ENCODE measurements around the gene ATP11A. TPM values are rescaled to one million over a fixed set of nuclear protein-coding genes. Genes with fewer than 3 reads are reported as not detected.
A peak's percentile ranks its signal among the peaks of the same experiment; 100 is the strongest.
"Not testable (repeated sequence)": the region's sequence is repeated elsewhere in the genome, so short reads cannot be mapped to it uniquely, and the experiment has no call there.

Gene ATP11A
- total RNA-seq, 1 donor from 2014 or later = 37.0 TPM

DNA sequence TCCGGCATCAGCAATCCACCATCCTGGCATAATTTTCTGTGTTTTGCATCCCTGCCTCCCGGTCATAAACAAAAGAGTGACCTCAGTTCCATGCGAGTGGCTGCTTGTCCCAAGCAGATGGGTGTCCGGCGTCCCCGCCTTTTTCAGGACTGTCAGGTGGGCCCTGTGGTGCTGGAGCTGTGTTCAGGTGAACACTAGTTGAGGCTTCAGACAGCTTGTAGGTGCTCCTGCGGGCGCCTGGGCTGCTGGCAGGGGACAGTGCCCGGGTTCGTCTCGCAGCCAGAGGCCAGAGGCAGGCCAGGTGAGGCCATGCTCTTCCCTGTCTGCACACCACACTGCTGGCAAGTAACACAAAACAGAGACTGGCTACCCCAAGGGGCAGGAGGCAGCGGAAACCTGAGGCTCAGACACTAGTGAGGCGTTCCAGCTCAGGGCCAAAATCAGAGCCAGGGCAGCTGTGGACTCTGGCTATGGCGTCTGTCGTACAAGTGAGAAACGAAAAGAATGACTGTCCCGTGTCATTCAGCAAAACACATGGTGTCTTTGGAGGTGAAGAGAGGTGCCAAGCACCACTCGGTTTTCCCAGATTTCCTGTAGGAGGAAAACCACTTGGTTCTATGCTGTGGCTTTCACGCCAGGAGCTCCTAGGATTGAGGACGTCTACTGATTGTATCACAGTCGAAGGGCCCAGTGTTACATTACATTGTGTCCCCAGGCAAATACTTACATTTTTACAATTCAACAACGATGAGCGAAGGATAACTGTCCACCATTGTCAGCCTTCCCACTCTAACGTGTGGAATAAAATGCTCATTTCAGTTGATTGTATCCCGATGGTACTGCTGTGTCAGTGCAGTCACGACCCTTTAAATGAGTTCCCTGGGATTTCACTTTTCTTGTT lies 104.0 kb downstream of the ATP11A start:
- no peak for DNase-seq (ENCODE audit: low spot score)

DNA sequence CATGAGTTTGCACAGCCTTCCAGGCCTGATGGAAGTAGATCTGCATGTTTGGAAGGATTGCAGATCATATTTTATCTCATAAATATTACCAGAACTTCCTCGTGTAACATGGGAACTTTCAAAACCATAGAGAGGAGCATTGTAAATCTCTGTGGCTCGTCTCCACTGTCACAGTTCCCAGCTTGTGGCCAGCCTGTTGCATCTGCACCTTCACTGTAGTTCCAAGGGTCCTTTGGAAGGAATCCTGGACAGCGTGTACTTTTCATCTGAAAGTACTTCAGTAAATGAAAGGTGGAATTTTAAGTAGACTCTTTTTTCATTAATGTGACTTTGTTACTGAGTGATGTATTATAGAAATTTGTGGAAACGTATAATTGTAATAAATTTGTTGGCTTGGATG lies 105.4 kb downstream of the ATP11A start:
- DNase-seq (ENCODE audit: low spot score) = no peak

DNA sequence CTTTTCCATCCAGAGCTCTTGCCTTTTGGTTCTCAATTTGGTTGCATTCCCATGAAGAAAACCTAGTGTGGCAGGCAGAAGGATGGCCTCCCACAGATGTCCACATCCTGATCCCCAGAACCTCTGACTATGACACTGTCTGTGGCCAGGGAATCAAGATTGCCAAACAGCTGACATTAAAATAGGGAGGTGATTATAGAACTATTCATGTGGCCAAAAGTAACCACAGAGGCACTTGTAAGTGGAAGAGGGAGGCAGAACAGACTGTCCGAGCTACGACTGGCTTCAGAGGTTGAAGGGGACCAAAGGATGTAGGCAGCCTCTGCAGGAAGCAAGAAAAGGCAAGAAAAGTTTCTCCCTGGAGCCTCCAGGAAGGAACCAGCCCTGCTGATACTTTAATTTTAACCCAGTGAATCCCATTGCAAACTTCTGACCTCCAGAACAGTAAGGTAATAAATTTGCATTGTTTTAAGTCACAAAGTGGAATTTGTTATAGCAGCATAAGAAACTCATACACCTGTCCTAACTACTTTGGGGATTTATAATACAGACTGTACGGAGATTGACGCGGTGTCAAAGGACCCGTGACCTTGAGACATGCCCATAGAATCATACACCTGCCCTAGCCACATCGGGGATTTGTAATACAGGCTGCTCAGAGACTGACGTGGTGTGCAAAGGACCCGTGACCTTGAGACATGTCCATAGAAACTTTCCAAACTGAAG lies 106.5 kb downstream of the ATP11A start:
- DNase-seq (ENCODE audit: low spot score) = no peak

- no peak for DNase-seq (ENCODE audit: low spot score)
Measured at GRCh38 chr13:112799394-112799793, 109.6 kb downstream of the ATP11A start.

- no peak for DNase-seq (ENCODE audit: low spot score)
Measured at GRCh38 chr13:112800057-112800456, 110.2 kb downstream of the ATP11A start.

DNA sequence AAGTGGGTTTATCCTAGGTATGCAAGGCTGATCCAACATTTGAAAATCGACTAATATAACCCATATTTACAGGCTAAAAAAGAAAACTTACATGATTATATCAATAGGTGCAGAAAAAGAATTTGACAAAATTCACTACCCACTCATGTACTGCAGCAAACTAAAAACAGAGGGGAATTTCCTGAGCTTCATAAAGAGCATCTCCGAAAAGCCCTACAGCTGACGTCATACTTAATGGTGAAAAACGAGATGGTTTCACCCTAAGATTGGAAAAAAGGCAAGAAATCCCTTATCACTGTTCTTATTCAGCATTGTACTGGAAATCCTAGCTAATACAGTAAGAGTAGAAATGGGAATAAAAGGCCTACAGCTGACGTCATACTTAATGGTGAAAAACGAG lies 111.0 kb downstream of the ATP11A start:
- not testable (repeated sequence) for DNase-seq (ENCODE audit: low spot score)

DNA sequence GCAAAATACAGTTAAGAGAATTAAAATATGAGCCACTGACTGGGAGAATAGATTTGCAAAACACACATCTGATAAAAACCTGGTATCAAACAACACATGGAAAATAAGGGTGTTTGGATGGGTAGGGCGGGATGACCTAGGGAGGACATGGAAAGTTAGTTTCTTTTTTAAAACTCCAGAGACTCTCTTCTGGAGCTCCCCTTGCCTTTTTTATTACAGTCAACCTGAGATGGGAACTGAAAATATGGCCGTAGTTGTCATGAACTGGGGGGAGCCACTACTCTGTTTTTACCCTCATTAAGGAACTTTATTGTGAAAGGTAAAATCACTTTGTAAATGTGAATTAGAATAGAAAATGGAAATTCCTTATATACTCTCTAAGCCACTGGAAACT lies 113.0 kb downstream of the ATP11A start:
- DNase-seq (ENCODE audit: low spot score) = no peak

GRCh38 chr13:112803422-112803821 lies 113.6 kb downstream of the ATP11A start:
- DNase-seq (ENCODE audit: low spot score) = no peak

DNA sequence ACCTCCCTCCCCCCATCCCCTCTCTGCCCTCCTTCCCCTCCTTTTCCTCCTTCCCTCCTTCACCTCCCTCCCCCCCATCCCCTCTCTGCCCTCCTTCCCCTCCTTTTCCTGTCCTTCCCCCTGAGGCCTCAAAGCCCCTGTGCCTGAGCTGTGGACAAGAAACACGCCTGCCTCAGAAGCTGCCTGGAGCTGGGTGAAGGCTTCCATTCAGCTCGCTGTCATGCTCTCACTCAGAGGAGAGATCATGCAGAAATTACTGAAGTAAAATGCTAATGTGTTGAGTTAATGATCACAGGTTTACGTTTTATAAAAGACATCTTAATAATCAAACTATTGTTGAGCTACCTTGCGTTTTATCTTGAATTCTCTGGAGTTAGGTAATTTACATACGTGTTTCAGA lies 114.5 kb downstream of the ATP11A start:
- DNase-seq (ENCODE audit: low spot score) = no peak

DNA sequence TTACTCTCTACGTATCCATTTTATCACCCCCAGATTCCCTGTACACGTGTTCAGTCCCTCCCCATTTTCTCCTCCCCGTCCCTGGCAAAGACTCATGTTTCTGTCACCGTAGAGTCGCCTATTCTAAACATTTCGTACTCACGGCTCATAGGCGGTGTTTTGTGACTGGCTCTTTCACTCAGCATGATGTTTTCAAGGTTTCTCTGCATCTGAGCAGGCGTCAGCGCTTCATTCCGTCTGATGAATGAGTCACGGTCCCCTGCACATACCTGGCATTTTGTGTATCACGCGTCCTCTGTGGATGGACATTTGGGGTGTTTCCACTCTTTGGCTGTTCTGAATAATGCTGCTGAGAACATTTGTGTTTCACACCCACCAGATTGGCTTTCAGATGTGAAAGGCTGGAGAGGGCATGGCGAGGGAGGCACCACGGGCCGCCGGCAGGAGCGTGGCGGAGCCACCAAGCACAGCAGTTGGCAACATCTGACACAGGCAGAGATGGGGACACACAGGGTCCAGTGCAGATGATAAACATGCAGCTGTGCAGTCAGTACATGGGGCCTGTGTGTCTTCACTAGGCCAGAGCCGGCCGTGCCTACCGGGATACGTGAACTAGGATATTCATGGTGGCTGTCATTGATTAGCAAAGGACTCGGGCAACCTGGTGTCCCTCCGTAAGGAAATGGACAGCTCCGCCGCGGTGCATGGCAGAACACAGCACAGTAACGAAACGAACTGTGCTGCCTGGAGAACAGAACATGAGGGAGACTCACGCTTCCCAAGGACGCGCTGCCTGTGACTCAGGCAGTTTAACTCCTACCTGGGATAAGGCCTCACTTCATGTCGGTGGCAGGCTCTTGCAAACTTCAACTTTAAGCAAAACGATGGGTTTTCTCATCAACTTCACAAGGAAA lies 117.2 kb downstream of the ATP11A start:
- DNase-seq (ENCODE audit: low spot score) = no peak

DNA sequence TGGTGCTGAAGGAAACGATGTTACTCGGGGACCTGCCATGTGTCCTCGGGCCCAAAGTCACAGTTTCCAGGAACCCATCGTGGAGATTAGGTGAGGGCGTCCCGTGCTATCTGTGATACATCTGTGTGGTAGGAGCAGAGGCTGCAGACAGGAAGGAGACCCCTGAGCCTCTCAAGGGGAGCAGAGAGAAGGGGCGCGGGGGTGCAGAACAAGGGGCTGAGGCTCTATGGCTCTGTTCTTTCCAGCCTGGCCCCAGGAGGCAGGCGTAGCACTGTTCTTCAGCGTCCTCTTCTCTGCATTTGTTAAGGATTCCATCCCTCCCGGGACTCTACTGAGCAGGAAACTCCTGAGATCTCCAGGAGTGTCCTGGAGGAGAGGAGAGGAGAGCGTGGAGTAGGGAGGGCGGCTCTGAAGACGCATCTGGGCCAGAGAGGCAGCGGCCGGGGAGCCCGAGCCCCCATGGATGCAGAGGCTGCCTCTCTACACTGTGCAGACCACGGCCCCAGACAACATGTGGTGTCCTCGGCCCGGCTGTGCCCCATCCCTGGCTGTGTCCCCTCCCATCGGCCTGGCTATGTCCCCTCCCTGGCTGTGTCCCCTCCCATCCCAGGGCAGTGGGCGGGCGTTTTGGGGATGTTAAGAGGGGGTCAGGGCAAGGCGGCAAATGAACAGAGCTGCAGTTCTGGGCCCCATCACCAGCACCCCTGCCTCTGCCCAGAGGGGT lies 118.0 kb downstream of the ATP11A start:
- no peak for DNase-seq (ENCODE audit: low spot score)

DNA sequence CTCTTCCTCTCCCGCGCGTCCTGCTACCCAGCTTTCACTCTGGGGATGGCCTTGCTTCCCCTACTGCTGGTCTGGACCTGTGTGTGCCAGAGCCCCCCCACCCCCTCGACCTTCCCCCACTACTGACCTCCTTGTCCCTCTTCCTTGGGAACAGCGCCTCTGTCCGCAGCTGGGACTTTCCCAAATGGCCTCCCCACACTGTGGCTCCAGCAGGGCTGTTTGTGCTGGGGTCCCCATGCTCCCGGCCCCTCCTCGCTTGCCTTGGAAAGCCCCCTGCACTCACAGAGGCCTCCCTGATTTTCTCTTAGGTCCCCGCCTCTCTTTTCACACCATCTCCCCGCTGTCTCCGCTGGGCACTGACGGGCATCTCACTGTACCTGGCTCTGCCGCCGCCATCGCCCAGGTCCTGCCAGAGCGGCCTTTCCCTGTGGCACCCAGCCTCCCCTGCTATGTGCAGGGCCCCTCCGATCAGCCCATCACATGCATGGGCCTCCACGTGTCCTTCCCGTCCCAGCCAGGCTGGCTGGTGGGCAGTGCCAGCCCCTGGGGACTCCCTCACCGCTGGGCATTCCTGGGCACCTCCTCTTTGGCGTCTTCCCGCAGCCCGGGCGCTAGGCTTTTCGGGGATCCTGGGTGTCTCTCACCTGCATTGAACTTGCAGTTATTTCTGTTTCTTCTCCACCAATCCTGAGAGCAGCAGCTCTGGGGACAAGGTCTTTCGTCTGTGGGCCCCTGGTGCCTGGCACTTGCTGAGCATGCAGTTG lies 118.7 kb downstream of the ATP11A start:
- no peak for DNase-seq (ENCODE audit: low spot score)

DNA sequence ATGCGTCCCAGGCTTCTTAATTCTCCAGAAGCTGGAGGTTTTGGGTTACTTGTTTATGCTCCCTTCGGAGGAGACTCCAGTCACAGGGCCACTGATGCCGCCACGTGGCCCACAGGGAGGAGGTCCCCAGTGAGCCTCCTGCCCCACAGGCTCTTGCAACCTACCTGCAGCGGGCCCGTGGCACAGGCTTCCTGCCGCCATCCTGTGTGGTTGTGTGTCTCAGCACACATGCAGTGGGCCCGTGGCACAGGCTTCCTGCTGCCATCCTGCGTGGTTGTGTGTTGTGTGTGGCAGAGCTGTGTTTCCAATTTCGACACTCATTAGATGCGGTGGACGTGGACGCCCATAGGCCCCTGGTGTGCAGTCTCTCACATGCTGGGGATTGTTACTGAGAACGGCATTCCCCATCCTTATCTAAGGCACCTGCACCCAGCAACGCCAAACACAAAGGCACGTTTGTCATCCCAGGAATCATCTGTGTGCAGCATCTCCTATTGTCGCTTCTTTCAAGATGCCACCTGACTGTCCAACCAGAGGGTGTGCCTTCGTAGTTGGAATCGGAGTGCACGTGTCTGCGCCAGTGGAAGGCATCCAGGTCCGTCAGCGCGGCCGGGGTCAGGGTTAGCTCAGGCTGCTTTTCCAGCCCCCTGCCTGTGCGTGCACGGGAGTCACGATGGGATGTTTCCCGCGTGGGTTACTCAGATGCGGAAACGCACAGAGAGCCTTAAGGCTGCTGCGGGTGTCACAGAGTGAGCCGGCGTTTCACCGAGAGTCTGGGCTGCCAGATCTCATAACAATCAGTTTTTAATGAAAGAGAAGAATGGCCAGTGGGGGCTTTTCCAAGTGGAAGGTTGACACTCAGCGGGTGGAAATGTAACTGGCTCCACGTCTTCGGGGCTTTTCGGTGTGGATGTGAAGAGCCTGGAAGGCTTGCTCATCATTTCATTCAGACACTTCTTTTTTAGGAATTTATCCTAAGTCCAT lies 119.8 kb downstream of the ATP11A start:
- DNase-seq (ENCODE audit: low spot score) = no peak

GRCh38 chr13:112810608-112811007 lies 120.8 kb downstream of the ATP11A start:
- no peak for DNase-seq (ENCODE audit: low spot score)

DNA sequence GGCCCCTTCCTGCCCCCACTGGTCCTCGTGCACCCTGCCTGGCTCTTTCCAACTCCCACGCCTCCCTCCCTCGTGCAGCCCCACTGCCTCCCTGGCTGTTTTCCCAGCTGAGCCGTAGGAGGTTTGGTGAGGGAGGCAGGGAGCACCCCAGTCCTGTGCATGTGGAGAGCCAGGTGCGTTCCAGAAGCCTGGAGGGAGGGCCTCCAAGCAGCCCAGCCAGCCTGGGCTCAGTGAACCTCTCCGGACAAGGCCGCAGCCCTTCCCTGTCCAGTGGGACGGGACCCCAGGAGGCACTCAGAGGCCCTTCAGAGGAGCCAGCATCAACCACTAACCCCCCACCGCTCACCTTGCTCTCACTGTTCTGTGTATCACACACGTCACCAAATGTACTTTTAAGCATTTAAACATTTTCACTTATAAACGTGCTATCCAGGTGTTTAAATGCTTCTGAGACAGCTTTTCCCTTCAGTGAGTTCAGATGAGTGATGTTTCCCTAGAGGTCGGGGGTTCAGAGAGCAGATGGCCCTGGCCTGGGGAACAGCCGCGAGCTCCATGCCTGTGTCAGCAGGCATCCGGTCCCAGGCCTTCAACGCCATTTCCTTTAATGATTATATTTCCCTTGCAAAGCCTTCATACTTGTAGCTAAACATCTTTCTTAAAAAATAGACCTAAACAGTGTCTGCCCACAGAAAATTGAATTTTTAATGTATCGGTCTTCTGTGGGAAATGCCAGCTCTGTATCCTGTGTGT lies 122.6 kb downstream of the ATP11A start:
- DNase-seq (ENCODE audit: low spot score) = no peak

- no peak for DNase-seq (ENCODE audit: low spot score)
Measured at GRCh38 chr13:112813552-112813951, 123.7 kb downstream of the ATP11A start.

DNA sequence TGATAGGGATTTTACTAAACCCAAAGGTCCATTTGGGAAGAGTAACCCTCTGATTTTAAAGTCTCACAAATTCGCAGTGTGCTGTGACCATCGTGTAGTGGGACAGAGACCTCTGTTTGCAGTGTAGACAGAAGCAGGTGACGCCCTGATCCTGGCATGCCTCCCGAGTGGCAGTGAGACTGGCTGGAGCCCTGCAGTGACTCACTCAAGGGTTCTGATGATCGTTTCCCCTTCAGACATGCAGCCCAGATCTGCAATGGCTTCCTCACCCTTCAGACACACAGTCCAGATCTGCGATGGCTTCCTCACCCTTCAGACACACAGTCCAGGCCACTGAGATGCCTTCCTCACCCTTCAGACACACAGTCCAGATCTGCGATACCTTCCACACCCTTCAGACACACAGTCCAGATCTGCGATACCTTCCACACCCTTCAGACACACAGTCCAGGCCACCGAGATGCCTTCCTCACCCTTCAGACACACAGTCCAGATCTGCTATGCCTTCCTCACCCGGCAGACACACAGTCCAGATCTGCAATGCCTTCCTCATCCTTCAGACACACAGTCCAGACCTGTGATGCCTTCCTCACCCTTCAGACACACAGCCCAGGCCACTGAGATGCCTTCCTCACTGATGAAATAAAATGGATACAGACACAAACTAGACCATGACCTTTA lies 125.2 kb downstream of the ATP11A start:
- peak; percentile 42 for DNase-seq (ENCODE audit: low spot score)

DNA sequence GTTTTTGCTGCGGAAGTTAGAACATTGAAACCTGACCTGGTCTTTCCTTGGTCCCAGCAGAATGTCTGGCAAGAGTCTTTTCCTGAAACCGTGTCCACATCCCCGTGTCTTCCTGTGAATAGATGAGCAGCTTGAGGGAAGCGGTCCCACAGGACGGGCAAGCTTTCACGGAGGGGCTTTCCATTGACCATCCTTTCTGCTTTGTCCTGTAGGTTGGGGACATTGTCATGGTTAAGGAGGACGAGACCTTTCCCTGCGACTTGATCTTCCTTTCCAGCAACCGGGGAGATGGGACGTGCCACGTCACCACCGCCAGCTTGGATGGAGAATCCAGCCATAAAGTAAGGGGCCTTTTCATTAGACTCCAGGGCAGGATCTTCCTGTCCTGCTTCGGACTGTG lies 126.0 kb downstream of the ATP11A start:
- DNase-seq (ENCODE audit: low spot score) = peak; percentile 19

Data from ureter (tissue), 1 donor.